Measurements from ENCODE around the gene KRT7.

KRT7 gene

GRCh38 chr12:52258335-52258901 lies 25.4 kb downstream of the KRT7 start:
- Histone ChIP-seq H3K4me3 (ENCODE audit: low read length) (no peak overlapping the region), H3K36me3 (replicated peaks; ENCODE audit: insufficient read depth, low read length) (no peaks in the 10 kb centered on the region), H3K79me2 (ENCODE audit: low read length) (no peaks in the 10 kb centered on the region), H3K9me2 (replicated peaks; ENCODE audit: insufficient read depth, low read length) (no peaks in the 10 kb centered on the region), H3K27me3 (replicated peaks; ENCODE audit: insufficient read depth, low read length) (peaks cover 46% of the 10 kb centered on the region), H3F3A (ENCODE audit: insufficient read depth, low read length) (no peaks in the 10 kb centered on the region), H3K27ac (ENCODE audit: low read length) (no peak overlapping the region), H3K4me2 (ENCODE audit: low read depth, low read length) (no peak overlapping the region), H4K20me1 (ENCODE audit: insufficient read depth, low read length) (no peaks in the 10 kb centered on the region), H3K4me1 (ENCODE audit: low read length) (no peaks in the 10 kb centered on the region), H3K9ac (ENCODE audit: low read length) (no peak overlapping the region), H2AFZ (ENCODE audit: low read length) (no peak overlapping the region), H3K9me3 (replicated peaks; ENCODE audit: insufficient read depth, low read length) (no peaks in the 10 kb centered on the region)
- DNase-seq, result no peak
- no peak for TF ChIP-seq CTCF (IDR thresholded peaks at IDR 0.05; ENCODE audit: low read length)
- TF ChIP-seq EZH2phosphoT487 (IDR thresholded peaks at IDR 0.05; ENCODE audit: low read length), result no peak
- TF ChIP-seq EZH2 (optimal IDR thresholded peaks at IDR 0.05; ENCODE audit: low read depth, low read length), result no peak

- Histone ChIP-seq H3K9me2 (replicated peaks; ENCODE audit: insufficient read depth, low read length) (no peaks in the 10 kb centered on the region), H3K4me3 (ENCODE audit: low read length) (no peak overlapping the region), H3K9me3 (replicated peaks; ENCODE audit: insufficient read depth, low read length) (no peaks in the 10 kb centered on the region), H3K79me2 (ENCODE audit: low read length) (no peaks in the 10 kb centered on the region), H3K27ac (ENCODE audit: low read length) (no peak overlapping the region), H3F3A (ENCODE audit: insufficient read depth, low read length) (no peaks in the 10 kb centered on the region), H3K4me1 (ENCODE audit: low read length) (no peaks in the 10 kb centered on the region), H3K9ac (ENCODE audit: low read length) (no peak overlapping the region), H2AFZ (ENCODE audit: low read length) (no peak overlapping the region), H3K36me3 (replicated peaks; ENCODE audit: insufficient read depth, low read length) (no peaks in the 10 kb centered on the region), H3K27me3 (replicated peaks; ENCODE audit: insufficient read depth, low read length) (peaks cover 43% of the 10 kb centered on the region), H3K4me2 (ENCODE audit: low read depth, low read length) (no peak overlapping the region), H4K20me1 (ENCODE audit: insufficient read depth, low read length) (no peaks in the 10 kb centered on the region)
- no peak for DNase-seq
- no peak for TF ChIP-seq EZH2 (optimal IDR thresholded peaks at IDR 0.05; ENCODE audit: low read depth, low read length)
Observed at GRCh38 chr12:52259657-52260243, 26.7 kb downstream of the KRT7 start.

- H3K4me2 ChIP-seq (ENCODE audit: low read depth, low read length), result no peak overlapping the region
- H3K9me2 ChIP-seq (replicated peaks; ENCODE audit: insufficient read depth, low read length), result no peaks in the 10 kb centered on the region
- no peak overlapping the region for H3K27ac ChIP-seq (ENCODE audit: low read length)
- no peaks in the 10 kb centered on the region for H3K36me3 ChIP-seq (replicated peaks; ENCODE audit: insufficient read depth, low read length)
- H3K9ac ChIP-seq (ENCODE audit: low read length), result no peak overlapping the region
- no peak overlapping the region for H3K4me3 ChIP-seq (ENCODE audit: low read length)
- H3K27me3 ChIP-seq (replicated peaks; ENCODE audit: insufficient read depth, low read length), result peaks cover 37% of the 10 kb centered on the region
- no peak overlapping the region for H2AFZ ChIP-seq (ENCODE audit: low read length)
- TF ChIP-seq CTCF (IDR thresholded peaks at IDR 0.05; ENCODE audit: low read length) (no peak), EZH2 (optimal IDR thresholded peaks at IDR 0.05; ENCODE audit: low read depth, low read length) (no peak), EZH2phosphoT487 (IDR thresholded peaks at IDR 0.05; ENCODE audit: low read length) (no peak)
- no peaks in the 10 kb centered on the region for H3F3A ChIP-seq (ENCODE audit: insufficient read depth, low read length)
- no peak for DNase-seq
- no peaks in the 10 kb centered on the region for H3K9me3 ChIP-seq (replicated peaks; ENCODE audit: insufficient read depth, low read length)
- no peaks in the 10 kb centered on the region for H4K20me1 ChIP-seq (ENCODE audit: insufficient read depth, low read length)
- H3K4me1 ChIP-seq (ENCODE audit: low read length), result no peaks in the 10 kb centered on the region
- no peaks in the 10 kb centered on the region for H3K79me2 ChIP-seq (ENCODE audit: low read length)
Observed at GRCh38 chr12:52260361-52261207, 27.5 kb downstream of the KRT7 start.

GRCh38 chr12:52261208-52261484 lies 28.1 kb downstream of the KRT7 start:
- H3K27ac ChIP-seq (ENCODE audit: low read length), result no peak overlapping the region
- H3K4me2 ChIP-seq (ENCODE audit: low read depth, low read length), result no peak overlapping the region

More at GRCh38 chr12:52261208-52261484, 28.1 kb downstream of the KRT7 start:
- H3K9me2 ChIP-seq (replicated peaks; ENCODE audit: insufficient read depth, low read length), result no peaks in the 10 kb centered on the region
- H3F3A ChIP-seq (ENCODE audit: insufficient read depth, low read length), result no peaks in the 10 kb centered on the region
- TF ChIP-seq EZH2phosphoT487 (IDR thresholded peaks at IDR 0.05; ENCODE audit: low read length), result no peak
- no peak for DNase-seq
- H3K9ac ChIP-seq (ENCODE audit: low read length), result no peak overlapping the region
- no peaks in the 10 kb centered on the region for H3K36me3 ChIP-seq (replicated peaks; ENCODE audit: insufficient read depth, low read length)
- no peak overlapping the region for H2AFZ ChIP-seq (ENCODE audit: low read length)
- H3K9me3 ChIP-seq (replicated peaks; ENCODE audit: insufficient read depth, low read length), result no peaks in the 10 kb centered on the region
- peaks cover 37% of the 10 kb centered on the region for H3K27me3 ChIP-seq (replicated peaks; ENCODE audit: insufficient read depth, low read length)
- no peaks in the 10 kb centered on the region for H3K4me1 ChIP-seq (ENCODE audit: low read length)
- no peaks in the 10 kb centered on the region for H3K79me2 ChIP-seq (ENCODE audit: low read length)
- H4K20me1 ChIP-seq (ENCODE audit: insufficient read depth, low read length), result no peaks in the 10 kb centered on the region
- H3K4me3 ChIP-seq (ENCODE audit: low read length), result no peak overlapping the region
